ENCODE measurements around the gene UTP14A.
"Not testable (repeated sequence)": the region's sequence is repeated elsewhere in the genome, so short reads cannot be mapped to it uniquely, and the experiment has no call there.

Gene UTP14A

GRCh38 chrX:129905787-129906580 is at the start of gene UTP14A:
Gene UTP14A (plus strand): TSS chrX:129906164. CDS start chrX:129906211, 47 bp downstream.
- DNase-seq (ENCODE audit: low read depth), result peak; percentile 65

- not testable (repeated sequence) for DNase-seq (ENCODE audit: low read depth)
These were observed 46.8 kb upstream of the UTP14A start for GRCh38 chrX:129859134-129859533.

- DNase-seq (ENCODE audit: low read depth), result not testable (repeated sequence)
These were observed 39.6 kb upstream of the UTP14A start for GRCh38 chrX:129866321-129866720.

DNA sequence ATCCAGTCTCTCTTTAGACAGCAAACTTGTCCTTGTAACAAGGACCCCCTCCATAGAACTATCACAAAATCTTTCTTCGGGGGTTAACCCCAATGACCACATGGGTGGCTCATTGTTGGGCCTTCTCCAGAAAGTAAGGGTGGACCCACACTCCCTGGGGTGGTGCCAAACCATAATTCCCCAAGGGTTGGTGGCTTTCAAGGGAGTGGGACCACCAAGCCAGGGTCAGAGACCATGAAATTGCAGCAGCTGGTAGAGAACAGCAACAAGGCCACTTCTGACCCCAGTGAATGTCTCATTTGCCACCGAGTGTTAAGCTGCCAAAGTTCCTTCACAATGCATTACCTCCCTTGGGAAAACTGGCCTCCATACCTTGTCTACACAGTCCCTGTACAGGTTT is 33.4 kb upstream of the UTP14A start:
- no peak for DNase-seq (ENCODE audit: low read depth)

DNA sequence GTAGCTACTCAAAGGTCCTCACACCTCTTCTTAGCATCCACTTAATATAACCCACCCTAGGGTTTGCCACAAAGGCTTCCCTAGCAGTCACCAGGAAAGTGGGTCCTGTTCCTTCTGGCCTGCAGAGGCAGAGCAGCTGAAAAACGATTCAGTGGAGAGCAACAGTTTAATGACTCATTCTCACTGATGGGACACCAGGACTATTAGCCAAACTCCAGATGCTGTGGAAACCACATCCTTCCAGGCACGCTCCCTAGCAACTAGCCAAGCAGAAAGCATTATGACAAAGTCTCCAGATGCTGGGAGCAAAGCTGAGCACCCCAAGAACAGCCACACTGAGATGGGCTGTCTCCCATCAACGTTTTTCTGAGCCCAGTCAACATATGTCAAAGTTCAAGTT is 30.3 kb upstream of the UTP14A start:
- no peak for DNase-seq (ENCODE audit: low read depth)

DNA sequence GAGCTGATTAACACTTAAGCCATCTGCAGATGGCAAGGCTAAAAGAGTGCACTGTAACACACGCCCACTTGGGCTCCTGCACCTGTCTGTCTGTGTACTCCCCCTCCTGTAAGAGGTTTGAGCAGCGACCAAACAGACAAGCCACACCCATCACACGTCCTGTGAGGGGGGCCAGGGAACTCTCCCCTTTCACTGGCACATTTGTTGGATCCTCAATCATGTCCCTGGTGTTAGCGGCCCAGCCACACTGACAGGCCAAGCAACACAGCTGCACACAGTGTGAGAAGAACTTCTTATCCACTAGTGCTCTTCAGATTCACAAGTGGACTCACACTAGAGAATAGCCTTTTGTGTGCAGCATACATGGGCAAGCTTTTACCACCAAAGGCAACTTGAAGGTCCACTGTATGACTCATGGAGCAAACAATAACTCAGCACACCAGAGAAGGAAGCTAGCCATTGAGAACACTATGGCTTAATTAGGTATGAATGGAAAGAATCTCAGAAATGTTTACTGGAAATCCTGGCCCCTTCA is 29.1 kb upstream of the UTP14A start:
- DNase-seq (ENCODE audit: low read depth), result no peak

DNA sequence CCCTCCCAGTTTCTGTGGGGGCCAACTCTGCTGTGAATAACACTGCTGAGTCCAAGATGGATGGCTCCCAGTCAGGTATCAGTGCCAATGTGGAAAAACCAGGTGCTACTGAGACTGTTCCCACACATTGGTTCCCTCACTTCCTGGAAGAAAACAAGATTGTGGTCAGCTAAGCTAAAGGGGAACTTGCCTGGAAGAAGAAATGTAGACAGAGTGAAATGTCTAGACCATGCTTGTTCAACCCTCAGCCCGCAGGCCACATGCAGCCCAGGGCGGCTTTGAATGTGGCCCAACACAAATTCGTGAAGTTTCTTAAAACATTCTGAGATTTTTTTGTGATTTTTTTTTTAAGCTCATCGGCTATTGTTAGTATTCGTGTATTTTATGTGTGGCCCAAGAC is 28.6 kb upstream of the UTP14A start:
- no peak for DNase-seq (ENCODE audit: low read depth)

GRCh38 chrX:129900054-129900453 is 5.9 kb upstream of the UTP14A start:
- DNase-seq (ENCODE audit: low read depth), result no peak

- no peak for DNase-seq (ENCODE audit: low read depth)
These were observed 2.7 kb downstream of the UTP14A start for GRCh38 chrX:129908636-129909035.

DNA sequence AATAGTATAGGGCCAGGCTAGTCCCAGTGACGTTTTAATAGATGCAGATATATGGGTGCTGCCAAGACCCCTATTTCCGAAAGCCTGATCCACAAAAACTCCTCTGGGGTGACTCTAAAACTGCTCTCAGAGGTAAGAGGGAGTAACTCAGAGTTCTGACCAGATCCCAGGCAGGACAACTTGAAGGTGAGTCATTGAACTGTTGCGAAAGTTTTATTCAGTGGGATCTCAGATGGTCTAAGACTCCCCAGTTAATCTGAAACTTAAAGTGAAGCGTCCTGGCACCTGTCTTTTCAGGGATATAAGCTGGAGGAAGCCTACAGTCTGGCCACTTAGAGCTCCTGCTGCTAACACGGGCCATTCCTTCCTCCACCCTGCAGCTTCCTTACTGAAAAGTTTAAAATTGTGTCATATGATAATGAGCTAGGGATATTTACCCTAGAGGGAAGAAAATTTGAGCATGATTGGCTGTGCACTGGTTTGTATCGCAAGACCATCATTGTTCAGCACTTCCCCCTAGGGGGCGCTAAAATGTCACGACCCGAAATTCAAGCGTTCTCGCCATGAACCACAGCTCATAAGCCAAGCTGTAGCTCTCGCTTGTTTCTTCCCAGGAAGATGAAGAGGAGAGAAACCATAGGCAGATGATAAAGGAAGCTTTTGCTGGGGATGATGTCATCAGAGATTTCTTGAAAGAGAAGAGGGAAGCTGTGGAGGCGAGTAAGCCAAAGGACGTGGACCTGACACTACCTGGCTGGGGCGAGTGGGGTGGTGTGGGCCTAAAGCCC is 19.5 kb downstream of the UTP14A start:
- DNase-seq (ENCODE audit: low read depth), result no peak

GRCh38 chrX:129930941-129931410 is 25.0 kb downstream of the UTP14A start:
- DNase-seq (ENCODE audit: low read depth), result no peak

DNA sequence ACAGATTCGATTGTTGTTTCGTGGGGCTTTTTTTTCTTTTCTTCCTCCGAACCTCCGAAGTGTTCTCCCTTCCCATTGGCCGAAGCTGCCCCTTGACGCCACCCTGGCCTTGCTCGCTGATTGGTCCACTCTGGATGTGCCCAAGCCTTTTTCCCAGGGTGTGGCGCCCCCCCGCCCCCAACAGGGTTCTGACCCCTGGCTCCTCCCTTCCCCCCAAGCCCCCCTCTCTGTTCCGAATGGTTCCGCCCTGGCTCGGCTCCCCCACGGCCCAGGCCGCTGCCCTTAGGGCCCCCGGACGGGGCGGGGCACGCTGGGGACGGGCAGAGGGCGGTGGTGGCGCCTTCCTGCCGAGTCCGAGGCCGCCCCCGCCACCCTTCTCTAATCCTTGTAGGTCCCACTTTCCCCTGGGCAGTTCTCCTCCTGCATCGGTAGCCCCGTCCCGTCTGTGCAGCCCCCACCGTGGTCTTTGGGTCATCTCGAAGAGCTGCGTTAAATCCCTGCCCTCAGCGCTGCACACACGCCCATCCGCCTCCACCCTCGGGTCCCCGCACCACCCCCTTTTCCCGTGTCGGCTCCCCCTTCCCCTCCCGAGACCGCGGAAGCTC is 25.5 kb downstream of the UTP14A start:
- peak; percentile 33 for DNase-seq (ENCODE audit: low read depth)

DNA sequence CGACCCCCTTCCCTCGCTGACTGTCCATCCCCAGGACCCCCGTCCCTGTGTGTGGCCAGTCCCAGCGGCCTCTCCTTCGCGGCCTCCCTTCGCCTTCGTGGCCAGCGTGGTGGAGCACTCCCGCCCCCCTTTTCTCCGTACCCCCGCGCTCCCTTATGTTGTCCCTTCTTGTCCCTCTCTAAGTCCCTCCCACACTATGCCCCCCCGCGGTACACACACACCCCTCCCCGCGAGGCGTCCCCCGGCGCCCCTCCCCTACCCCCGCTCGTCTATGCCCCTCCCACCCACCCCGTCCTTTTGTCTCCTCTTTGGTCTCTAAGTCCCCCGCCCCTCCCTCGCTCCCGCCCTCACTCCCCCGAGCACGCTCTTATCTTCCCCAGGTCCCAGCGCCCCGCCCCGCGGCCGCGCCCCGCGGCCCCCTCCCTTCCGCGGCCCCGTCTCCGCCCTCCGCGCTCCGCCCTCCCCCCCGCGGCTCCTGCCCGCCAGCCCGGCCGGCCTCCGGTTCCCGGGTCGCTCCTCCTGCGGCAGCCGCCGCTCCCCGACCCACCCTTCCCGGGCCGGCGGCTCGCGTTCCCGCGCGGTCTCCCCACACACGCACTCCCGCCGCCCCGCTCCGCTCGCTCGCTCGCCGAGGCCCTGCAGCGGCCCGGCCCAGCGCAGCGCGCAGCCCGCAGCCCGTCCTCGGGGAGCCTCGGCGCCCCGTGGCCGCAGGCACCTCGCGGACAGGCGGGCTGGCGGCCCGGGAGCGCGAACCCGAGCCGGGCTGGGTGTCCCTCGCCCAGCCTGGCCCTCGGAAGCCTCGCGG is 26.3 kb downstream of the UTP14A start:
- peak; percentile 22 for DNase-seq (ENCODE audit: low read depth)

GRCh38 chrX:129932821-129933321 is 26.9 kb downstream of the UTP14A start:
- DNase-seq (ENCODE audit: low read depth), result no peak

- no peak for DNase-seq (ENCODE audit: low read depth)
These were observed 27.7 kb downstream of the UTP14A start for GRCh38 chrX:129933700-129934099.

GRCh38 chrX:129934461-129934860 is 28.5 kb downstream of the UTP14A start:
- DNase-seq (ENCODE audit: low read depth), result no peak

DNA sequence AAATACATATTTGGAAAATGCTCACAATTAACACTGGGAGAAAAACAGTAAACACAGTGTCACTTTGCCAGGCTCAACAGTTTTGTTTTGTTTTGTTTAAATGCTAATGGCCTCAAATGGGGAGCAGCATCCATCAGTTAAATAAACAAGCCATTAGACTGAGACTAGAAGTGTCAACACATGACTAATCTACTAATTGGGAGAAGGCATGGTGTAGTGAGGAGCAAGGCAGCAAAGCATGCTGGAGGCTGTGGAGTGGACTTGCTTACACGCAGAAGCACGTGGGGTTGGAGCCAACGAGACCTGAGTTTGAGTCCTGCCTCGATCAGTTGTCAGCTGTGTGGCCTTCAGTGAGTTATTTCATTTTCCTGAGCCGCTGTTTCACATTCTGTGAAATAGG is 29.0 kb downstream of the UTP14A start:
- DNase-seq (ENCODE audit: low read depth), result no peak

DNA sequence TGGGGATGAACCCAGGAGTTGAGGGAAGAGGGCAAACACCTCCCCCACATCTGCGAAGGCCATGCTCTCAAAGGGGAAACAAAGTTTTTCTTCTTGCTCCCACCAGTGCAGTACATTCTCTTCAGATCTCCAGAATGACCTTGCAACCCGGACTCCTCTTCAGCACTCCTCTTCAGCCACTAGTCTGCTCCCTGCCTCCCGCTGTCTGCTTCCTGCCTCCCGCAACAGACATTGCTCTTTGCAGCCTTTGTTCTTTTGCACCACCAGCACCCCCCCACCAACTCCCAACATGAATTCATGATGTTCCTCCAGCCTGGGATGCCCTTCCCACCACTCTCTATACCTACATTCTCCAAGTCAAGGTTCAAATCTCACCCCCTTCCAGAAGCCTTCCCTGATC is 32.1 kb downstream of the UTP14A start:
- no peak for DNase-seq (ENCODE audit: low read depth)

GRCh38 chrX:129939986-129940385 is 34.0 kb downstream of the UTP14A start:
- no peak for DNase-seq (ENCODE audit: low read depth)

DNA sequence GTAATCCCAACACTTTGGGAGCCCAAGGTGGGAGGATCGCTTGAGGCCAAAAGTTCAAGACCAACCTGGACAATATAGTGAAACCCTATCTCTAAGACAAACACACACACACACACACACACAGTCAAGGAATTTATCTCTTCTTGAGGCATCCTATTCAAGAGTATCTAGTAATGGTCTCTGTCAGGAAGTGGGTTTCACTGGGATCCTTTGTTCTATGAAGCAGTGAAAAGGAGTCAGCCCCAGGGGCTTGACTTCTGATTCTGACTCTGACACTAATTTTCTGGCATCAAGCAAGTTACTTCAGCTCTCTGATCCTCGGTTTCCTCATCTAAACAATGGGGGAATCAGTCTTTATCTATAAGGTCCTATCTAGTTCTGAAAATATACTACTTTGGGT is 34.8 kb downstream of the UTP14A start:
- DNase-seq (ENCODE audit: low read depth), result no peak

GRCh38 chrX:129945131-129945530 is 39.2 kb downstream of the UTP14A start:
- no peak for DNase-seq (ENCODE audit: low read depth)

GRCh38 chrX:129953334-129953648 is 47.3 kb downstream of the UTP14A start:
- DNase-seq (ENCODE audit: low read depth), result no peak

Data from HS-27A (cell line).